GM18868 (cell line): ENCODE data around the gene SH3YL1.

ENCODE experiments used
- ATAC-seq: cut with Tn5 transposase; IDR thresholded peaks from one replicate; pipeline ENCODE4 v1.9.1; 2021; ENCODE audit warnings: mild to moderate bottlenecking, moderate library complexity; ENCODE audit not compliant: unreplicated experiment

The SH3YL1 gene

DNA sequence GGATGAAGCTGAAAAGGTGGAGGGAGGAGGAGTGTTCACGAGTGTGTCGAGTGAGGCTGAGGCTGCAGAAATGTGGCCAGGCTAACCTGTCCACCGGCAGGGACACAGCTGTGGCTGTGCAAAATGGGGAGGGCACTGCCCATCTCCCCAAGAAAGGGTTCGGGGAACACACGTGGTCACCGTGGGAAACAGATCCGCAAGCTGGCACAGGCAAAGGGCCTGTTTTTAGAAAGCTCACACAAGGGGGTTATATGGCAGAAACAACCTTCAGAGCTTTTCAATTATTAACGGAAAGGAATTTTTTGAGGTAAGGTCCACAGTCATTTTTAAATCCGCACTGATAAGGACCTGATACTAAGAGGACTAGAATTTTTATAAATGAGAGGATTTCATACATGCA is 35.7 kb downstream of the SH3YL1 start:
- no peak for ATAC-seq

DNA sequence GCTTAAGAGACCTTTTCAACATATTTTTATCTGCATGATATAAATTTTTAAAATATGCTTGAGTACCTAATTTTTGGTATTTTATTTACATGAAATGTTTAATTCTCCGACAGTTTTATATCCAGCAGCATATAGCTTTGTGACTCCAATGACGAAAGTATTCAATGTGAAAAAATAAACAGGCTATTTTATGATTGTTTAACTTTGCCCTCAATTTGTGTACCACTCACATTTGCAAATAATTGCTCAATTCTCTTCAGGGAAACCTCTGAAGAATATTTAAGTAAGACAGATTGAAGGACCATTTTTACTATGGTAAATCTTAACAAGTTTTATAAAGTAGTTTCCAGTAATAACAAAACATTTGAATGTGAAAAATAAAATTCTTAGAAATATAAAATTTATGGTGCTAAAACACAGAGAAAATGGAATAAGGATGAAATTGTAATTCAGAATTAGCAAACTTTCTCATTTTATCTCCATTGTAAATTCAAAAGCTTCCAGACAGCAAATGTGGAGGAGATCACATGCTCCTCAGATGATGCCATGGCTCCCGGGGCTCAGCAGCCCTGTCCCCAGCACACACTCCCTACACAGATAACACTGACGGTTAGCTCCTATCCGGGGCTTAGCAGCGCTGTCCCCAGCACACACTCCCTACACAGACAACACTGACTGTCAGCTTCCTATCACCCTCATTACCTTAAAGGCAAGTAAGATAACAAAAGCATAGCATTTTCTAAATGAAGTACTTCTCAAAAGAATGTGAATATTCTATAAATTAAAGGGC is 39.7 kb downstream of the SH3YL1 start:
- no peak for ATAC-seq

- no peak for ATAC-seq
Observed at GRCh38 chr2:223451-223850, 40.4 kb downstream of the SH3YL1 start.

- ATAC-seq, result no peak
Observed at GRCh38 chr2:216068-216467, 47.8 kb downstream of the SH3YL1 start.

DNA sequence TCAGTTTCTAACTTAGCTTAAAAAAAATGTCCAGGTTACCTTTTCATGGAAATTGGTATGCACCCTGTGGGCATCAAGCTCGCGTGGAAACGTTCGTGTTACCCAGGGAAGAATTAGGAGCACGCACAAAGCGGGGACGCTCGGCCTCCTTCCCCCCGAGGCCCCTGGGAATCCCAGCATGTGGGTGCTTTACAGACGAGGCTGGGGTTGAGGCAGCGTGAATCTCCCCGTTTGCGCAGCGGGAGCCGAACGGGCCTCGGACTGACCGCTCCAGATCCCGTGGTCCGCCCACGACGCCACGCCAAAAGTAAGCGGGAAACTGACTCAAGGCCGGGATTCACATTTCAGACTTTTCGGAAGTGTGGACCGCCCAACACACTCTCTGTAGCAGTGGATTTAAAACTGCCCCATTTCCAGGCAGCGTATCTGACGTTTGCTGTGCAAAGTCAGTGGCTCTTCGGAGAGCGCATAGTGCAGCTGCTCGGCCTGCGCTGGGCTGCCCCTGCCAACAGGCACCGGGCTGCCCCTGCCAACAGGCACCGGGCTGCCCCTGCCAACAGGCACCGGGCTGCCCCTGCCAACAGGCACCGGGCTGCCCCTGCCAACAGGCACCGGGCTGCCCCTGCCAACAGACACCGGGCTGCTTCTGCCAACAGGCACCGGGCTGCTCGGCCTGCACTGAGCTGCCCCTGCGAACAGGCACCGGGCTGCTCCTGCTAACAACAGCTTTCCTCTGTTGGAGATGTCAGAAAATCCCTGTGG is 49.7 kb downstream of the SH3YL1 start:
- no peak for ATAC-seq

- no peak for ATAC-seq
Observed at GRCh38 chr2:211486-212184, 52.2 kb downstream of the SH3YL1 start.

DNA sequence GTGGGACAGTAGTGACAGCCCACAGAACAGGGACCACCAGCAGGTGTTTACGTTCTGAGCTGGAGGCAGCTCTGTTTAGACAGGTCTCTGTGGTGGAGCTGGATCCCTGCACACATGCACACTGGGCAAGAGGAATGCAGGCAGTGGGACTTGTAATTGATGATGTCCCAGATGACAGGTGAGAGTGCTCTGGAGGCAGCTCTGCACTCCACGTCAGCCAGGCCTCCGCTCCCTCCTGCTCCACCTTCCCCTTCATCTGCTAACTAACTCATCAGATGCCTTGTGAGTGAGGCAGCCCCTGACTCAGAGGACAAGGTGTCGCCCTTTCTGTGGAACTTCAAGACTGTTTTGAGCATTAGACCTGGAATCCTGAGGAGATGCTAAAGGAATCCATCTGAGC is 53.2 kb downstream of the SH3YL1 start:
- ATAC-seq, result no peak

GRCh38 chr2:209470-209869 is 54.4 kb downstream of the SH3YL1 start:
- ATAC-seq, result no peak

DNA sequence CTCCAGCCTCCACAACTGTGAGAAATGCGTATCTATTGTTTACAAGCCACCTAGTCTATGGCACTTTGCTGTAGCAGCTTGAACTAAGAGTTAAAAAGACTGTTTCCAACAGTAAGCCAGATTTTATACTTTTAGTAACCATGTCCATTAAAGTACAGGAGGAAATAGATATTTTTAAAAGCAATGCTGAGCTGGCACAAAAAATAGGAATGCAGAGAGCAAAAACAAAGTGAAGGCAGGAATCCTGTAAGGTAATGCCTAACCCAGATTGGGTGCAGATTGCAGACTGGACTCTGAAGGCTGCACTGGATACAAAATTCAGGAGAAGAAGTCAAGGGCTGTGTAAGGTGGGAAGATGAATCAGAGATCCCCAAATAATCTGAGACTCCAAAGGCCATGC is 55.5 kb downstream of the SH3YL1 start:
- ATAC-seq, result no peak

DNA sequence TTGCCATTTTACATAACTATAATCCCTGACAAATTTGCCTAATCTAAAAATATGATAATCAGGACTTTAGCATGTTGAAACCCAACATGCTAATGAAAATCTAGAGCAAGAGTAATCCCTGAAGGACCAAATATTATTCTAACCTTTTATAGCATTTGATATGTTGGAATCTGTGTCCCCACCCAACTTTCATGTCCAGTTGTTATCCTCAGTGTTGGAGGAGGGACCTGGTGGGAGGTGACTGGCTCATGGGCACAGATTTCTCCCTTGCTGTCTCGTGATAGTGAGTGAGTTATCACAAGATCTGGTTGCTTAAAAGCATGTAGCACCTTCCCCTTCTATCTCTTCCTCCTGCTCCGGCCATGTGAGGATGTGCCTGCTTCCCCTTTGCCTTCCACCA is 59.8 kb downstream of the SH3YL1 start:
- no peak for ATAC-seq

GRCh38 chr2:203401-203800 is 60.4 kb downstream of the SH3YL1 start:
- ATAC-seq, result no peak

DNA sequence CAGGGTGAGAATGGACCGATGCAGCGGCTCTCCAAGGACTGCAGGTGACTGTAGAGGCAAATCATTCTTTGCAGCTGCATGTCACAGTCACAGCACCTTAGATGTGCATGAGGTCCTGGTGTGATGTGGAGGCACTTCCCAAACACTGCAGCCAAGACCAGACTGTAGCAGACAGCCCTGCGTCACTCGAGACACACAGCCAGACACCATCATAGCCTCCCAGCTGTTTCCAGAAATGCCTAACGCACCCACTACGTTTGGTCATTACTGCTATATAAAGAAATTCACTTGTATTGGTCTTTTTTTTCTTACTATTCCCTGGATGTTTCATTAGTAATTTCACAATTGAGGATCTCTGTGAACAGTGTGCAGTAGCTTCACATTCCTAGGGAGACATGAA is 60.9 kb downstream of the SH3YL1 start:
- ATAC-seq, result no peak

DNA sequence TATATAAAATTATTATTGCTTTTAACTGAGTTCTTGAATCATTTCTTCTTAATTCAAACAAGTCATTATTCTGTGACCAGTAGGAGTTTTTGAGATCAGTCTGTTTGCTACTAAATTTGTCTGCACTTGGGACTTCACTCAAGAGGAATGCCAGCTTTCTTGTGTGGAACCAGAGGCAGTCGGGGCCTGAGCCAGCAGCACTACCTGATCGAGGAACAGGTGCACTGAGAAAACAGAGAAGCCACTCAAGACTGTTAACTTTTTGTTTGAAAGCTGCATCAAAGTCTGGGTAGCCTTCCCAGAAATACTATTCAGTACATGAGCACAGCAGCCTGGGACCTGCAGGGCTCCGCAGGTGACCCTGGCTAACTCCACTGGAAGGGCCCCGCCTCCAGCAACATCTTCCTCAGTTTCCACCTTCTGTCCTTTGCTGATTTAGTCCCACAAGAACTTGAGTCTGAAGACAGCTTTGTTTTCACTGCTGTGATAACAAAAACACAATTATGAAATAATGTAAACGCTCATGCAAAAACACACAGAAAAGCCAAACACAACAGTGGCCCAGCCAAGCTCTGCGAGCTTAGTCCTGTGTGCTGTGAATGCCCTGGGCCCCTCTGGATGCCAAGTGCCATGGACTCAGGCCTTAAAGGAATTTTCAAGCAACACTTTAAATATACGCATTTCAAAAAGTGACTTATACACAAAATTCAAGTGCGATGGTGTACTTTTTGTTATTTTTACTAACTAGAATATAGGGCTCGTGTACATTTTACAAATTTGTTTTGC is 62.0 kb downstream of the SH3YL1 start:
- ATAC-seq, result no peak

DNA sequence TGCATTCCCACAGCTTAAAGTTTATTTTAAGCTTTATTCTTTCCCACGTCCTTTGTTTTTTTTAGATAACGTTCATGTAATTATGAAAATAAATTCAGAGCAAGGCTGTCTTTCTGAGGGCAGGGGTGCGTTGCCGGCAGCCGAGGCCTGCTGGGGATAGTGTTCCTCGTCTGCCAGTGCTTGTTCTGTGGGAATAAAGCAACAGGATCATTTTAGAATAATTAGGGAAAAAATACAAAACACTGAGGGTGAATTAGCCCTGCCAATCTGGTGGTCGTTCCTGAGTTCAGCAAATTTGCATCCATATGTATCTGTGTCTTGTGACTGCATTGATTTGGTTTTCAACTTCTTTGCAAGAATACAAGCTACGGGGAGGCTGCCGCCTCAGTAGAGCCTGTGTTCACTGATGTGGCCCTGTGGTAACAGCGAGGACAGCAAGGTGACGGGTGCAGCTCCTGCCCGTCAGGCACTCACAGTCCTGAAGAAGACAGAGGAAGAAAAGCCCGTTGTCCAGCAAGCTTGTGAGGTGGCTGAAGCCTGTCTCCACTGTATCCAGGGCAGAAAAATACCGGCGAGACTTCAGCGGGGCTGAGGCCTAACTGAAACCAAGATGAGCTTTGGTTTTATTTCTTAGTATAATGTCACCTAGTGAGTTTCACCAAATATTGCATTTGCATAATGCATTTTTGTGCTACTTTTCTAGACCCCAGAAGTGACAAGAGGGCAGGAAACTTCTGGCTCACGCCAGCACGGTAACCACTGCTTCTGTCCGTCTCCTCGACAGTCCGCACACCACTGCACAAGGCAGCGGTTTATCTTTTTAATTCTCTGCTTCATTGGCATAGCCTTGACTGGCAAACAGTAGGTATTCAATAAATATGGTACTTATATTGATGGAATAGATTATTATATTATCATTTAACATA is 64.5 kb downstream of the SH3YL1 start:
- no peak for ATAC-seq

DNA sequence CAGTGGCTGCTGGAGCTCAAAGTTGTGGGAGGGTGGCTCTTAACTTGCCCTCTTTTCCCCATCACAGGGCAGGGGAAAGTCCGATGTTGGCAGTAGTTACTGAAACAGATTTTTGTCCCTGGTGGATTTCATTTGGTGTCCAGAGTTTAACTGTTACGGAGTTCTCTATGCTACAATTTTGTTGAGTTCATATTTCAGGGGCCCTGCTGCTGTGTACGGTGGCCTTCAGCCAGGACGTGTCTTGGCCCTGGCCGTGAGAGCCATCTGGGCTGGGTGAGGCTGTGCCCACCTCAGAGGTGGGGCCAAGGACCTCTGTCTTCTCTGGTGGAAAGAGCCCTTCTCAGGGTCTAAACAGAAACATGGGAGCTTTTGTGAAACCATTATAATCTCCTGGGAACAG is 67.4 kb downstream of the SH3YL1 start:
- ATAC-seq, result no peak

GRCh38 chr2:195932-196331 is 67.9 kb downstream of the SH3YL1 start:
- ATAC-seq, result no peak

GRCh38 chr2:193141-193671 is 70.6 kb downstream of the SH3YL1 start:
- no peak for ATAC-seq

DNA sequence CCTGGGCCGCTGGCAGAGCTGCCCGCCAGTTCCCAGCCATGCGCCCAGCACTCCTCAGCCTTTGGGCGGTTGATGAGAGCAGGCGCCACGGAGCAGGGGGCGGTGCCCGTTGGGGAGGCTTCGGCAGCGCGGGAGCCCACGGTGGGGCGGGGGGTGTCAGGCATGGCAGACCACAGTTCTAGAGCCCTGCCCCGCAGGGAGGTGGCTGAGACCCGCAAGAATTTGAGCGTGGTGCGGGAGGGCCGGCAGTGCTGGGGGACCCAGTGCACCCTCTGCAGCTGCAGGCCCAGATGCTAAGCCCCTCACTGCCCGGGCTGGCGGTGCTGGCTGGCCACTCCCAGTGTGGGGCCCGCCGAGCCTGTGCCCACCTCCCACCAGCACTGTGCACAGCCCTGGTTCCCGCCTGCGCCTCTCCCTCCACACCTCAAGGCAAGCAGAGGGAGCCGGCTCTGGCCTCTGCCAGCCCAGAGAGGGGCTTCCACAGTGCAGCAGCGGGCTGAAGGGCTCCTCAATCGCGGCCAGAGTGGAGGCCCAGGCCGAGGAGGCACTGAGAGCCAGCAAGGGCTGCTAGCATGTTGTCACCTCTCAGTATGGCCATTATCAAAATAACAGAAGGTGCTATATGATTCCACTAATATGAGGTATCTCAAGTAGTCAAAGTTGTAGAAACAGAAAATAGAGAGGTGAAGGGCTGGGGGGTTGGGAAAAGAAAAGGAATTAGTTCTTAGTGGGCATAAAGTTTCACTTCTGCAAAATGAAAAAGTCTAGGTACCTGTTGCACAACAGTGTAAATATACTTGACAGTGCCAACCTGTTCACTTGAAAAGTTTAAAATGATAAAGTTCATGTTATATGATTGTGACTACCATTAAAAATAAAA is 72.3 kb downstream of the SH3YL1 start:
- no peak for ATAC-seq

- no peak for ATAC-seq
Observed at GRCh38 chr2:187825-188224, 76.0 kb downstream of the SH3YL1 start.
